ENCODE results near the gene ADK.

DNA sequence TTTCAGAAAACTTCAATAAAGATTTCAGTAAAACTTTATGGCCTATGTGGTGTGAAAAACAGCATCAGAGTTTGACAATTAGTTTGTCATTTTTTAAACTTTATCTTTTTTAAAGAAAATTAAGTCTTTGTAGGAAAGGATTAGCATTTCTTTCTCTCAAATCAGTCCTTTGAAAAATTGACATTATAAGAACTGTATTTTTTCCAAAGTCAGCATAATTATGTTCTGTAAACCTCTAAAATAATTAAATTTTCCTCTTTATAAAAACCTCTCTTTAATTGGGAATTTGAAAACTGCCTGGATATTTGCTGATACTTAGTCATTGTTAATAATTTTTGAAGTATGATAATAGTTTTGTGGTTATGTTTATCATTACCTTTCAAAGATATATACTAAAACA, 448.7 kb downstream of the ADK start:
- no peak for TF ChIP-seq POLR2A (IDR thresholded peaks at IDR 0.05)
- TF ChIP-seq, protein P1, sequence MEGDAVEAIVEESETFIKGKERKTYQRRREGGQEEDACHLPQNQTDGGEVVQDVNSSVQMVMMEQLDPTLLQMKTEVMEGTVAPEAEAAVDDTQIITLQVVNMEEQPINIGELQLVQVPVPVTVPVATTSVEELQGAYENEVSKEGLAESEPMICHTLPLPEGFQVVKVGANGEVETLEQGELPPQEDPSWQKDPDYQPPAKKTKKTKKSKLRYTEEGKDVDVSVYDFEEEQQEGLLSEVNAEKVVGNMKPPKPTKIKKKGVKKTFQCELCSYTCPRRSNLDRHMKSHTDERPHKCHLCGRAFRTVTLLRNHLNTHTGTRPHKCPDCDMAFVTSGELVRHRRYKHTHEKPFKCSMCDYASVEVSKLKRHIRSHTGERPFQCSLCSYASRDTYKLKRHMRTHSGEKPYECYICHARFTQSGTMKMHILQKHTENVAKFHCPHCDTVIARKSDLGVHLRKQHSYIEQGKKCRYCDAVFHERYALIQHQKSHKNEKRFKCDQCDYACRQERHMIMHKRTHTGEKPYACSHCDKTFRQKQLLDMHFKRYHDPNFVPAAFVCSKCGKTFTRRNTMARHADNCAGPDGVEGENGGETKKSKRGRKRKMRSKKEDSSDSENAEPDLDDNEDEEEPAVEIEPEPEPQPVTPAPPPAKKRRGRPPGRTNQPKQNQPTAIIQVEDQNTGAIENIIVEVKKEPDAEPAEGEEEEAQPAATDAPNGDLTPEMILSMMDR (IDR thresholded peaks at IDR 0.05), result no peak

Data from lower leg skin (tissue), 3 donors.